Lung (tissue), 12 donors: ENCODE data around the gene MTUS2. TPM values are rescaled to one million over a fixed set of nuclear protein-coding genes. Genes with fewer than 3 reads are reported as not detected.

ENCODE experiments used
- ATAC-seq: fragments of 200-7000 bp; cut with Tn5 transposase; one replicate; pipeline ENCODE4 v1.9.1; 2020; ENCODE audit warnings: moderate number of reproducible peaks; ENCODE audit not compliant: insufficient read depth, low FRiP score
- DNase-seq, 3 donors: peaks; one replicate each; pipeline ENCODE4 v3.0.0-alpha.2; 2013 to 2017
- H3K27ac ChIP-seq, 2 donors: one replicate each; pipeline ENCODE4 v1.5.1; 2013; ENCODE audit warnings: mild to moderate bottlenecking in 2 of 2, moderate library complexity in 2 of 2, control low read depth in 1 of 2, inconsistent platforms in 1 of 2, low read depth in 1 of 2, low read length in 1 of 2
- H3K27me3 ChIP-seq, 3 donors: one replicate each; pipeline ENCODE4 v1.5.1; 2013; ENCODE audit warnings: low read length in 2 of 3; ENCODE audit not compliant: control insufficient read depth in 3 of 3, insufficient read depth in 3 of 3
- H3K36me3 ChIP-seq, 4 donors: one replicate each; pipeline ENCODE4 v1.5.1; 2013; ENCODE audit warnings: low read length in 4 of 4, mild to moderate bottlenecking in 1 of 4, moderate library complexity in 1 of 4; ENCODE audit not compliant: control insufficient read depth in 4 of 4, insufficient read depth in 4 of 4
- H3K4me1 ChIP-seq, 5 donors: one replicate each; pipeline ENCODE4 v1.5.1; 2013; ENCODE audit warnings: low read length in 5 of 5, mild to moderate bottlenecking in 2 of 5, moderate library complexity in 1 of 5; ENCODE audit not compliant: control insufficient read depth in 5 of 5, insufficient read depth in 5 of 5
- H3K4me3 ChIP-seq: one replicate; pipeline ENCODE4 v1.5.1; 2013; ENCODE audit warnings: mild to moderate bottlenecking, control low read depth, moderate library complexity
- H3K9ac ChIP-seq, 2 donors: one replicate each; pipeline ENCODE4 v1.5.1; 2013; ENCODE audit warnings: low read length in 2 of 2, control low read depth in 1 of 2; ENCODE audit not compliant: insufficient read depth in 1 of 2
- H3K9me3 ChIP-seq, 4 donors: one replicate each; pipeline ENCODE4 v1.5.1; 2013; ENCODE audit warnings: low read length in 3 of 4, mild to moderate bottlenecking in 1 of 4, moderate library complexity in 1 of 4; ENCODE audit not compliant: control insufficient read depth in 4 of 4, insufficient read depth in 3 of 4
- WGBS, 2 donors: extraction: QIAGEN DNeasy Blood & Tissue Kit; methylation state at CpG; one replicate each; pipeline ENCODE4 v1.1.7; 2013; 5-methylcytosine and 5-hydroxymethylcytosine counted together
- polyA plus RNA-seq, 2 donors: library from polyadenylated mRNA; stranded (reverse); fragments of 200-250 nt; gene quantifications; one replicate each; pipeline ENCODE4 v1.2.1, GENCODE V29; 2013
- total RNA-seq, 2 donors: library from RNA; depleted of rRNA in 1 of 2; stranded (reverse); fragments of >200 nt in 1 of 2; gene quantifications; one replicate each; pipeline ENCODE4 v1.2.1, GENCODE V29; 2014 to 2021
- TF ChIP-seq, protein P1 (sequence below): IDR thresholded peaks from 2 replicates; pipeline ENCODE4 v1.5.1; 2012; ENCODE audit warnings: mild to moderate bottlenecking; ENCODE audit errors: control extremely low read depth, extremely low read depth
- donor health status: control.
- donor health status: control.
- donor health status: Bipolar disorder and iron deficiency.
- donor health status: healthy.
- donor health status: DM: yes; HTN: yes; CAD: no.

MTUS2 gene
- total and polyA plus RNA-seq, 4 donors: 0.03 to 0.54 (median 0.08) TPM

- ATAC-seq (no peak), DNase-seq (no peak)
- Histone ChIP-seq H3K4me1 (peaks cover 0 to 6% (median 0%) of the 10 kb centered on the region in 5 donors), H3K36me3 (peaks cover 0 to 26% (median 5%) of the 10 kb centered on the region in 4 donors), H3K9me3 (no peaks in the 10 kb centered on the region), H3K9ac (no peak overlapping the region), H3K4me3 (no peak overlapping the region), H3K27me3 (peaks cover 0 to 5% (median 1%) of the 10 kb centered on the region in 3 donors), H3K27ac (no peak overlapping the region)
- TF ChIP-seq, protein P1, sequence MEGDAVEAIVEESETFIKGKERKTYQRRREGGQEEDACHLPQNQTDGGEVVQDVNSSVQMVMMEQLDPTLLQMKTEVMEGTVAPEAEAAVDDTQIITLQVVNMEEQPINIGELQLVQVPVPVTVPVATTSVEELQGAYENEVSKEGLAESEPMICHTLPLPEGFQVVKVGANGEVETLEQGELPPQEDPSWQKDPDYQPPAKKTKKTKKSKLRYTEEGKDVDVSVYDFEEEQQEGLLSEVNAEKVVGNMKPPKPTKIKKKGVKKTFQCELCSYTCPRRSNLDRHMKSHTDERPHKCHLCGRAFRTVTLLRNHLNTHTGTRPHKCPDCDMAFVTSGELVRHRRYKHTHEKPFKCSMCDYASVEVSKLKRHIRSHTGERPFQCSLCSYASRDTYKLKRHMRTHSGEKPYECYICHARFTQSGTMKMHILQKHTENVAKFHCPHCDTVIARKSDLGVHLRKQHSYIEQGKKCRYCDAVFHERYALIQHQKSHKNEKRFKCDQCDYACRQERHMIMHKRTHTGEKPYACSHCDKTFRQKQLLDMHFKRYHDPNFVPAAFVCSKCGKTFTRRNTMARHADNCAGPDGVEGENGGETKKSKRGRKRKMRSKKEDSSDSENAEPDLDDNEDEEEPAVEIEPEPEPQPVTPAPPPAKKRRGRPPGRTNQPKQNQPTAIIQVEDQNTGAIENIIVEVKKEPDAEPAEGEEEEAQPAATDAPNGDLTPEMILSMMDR: no peak
- 88 to 95% methylated on average over 12 of the region's 12 CpGs for WGBS, 2 donors
Measured at GRCh38 chr13:29511106-29511796, 691.1 kb downstream of the MTUS2 start.

DNA sequence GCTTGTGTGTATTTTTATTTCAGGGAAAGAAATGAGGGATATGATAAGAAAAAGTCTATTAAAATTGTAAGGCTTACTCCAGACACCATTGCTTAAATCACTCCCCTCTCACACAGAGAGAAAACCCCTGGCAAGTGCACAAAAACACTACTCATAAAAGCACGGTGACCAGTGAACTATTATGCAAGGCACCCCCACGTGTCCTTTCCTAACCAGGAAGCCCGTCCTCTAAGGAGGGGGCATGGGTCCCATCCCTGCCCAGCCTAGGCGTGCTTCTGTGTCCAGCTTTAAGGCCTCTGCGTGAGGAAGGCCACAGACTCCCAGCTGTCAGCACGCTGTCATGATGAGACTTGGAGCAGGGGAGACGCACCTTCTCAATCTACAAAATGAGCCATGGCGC, 691.8 kb downstream of the MTUS2 start:
- H3K27me3 ChIP-seq: peaks cover 0 to 2% (median 0%) of the 10 kb centered on the region in 3 donors
- no peak overlapping the region for H3K27ac ChIP-seq

DNA sequence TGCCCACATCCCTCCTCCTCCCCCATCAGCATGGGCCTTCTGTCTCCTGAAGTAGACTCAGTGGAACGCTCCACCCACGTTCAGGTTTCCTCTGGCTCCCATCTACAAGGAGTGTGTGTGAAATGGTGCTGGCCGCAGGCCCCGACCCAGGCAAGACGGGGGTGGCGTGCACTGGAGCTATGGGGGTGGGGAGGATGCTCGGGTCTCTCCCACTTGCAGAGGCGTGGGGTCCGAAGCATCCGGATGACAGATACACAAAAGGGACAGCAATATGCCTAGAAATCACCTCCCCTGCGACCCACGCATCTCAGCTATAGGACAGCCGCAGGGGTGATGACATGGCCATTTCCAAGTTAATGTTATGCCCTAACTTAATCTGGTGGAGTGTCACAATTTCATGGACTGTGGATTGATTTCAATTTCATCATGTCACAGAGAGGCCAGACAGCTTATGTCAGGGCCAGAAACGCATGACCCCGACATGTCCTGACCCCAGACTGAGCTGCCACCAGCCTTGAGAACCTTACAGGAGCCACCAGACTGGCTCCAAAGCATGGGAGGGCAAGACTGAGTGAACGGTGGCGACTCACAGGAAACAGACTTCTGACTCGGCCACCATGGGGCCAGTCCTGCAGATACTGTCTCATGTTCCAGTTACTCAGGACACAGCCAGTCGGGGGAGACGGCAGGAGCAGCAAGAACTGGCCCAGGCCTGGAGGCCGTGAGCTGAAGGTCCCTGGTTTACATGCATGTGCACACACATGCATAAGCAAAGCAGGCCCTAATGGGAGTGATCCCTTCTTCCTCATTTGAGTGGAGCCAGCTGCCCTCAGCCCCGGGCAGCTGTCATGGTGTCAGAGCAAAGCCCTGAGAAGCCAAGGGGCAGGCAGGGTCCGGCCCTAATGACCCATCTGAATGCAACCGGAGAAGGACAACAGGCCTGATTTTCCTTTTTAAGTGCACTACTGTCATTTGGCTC, 693.2 kb downstream of the MTUS2 start:
- Histone ChIP-seq H3K36me3 (peaks cover 0 to 36% (median 11%) of the 10 kb centered on the region in 4 donors), H3K9ac (no peak overlapping the region), H3K27me3 (no peaks in the 10 kb centered on the region), H3K9me3 (no peaks in the 10 kb centered on the region), H3K27ac (no peak overlapping the region), H3K4me3 (no peak overlapping the region), H3K4me1 (peaks cover 0 to 6% (median 0%) of the 10 kb centered on the region in 5 donors)
- DNase-seq: no peak
- TF ChIP-seq, protein P1: no peak
- WGBS, 2 donors: 94 to 96% methylated on average over 24 of the region's 24 CpGs
- no peak for ATAC-seq

More for the DNA sequence above, 691.8 kb downstream of the MTUS2 start:
- peak in 1 of 3 donors; percentile 13 for DNase-seq
- WGBS, 2 donors: 68 to 79% methylated on average over 8 of the region's 8 CpGs
- peaks cover 0 to 30% (median 6%) of the 10 kb centered on the region in 4 donors for H3K36me3 ChIP-seq
- ATAC-seq: no peak
- H3K9me3 ChIP-seq: no peaks in the 10 kb centered on the region
- TF ChIP-seq, protein P1: no peak
- H3K4me3 ChIP-seq: no peak overlapping the region
- no peak overlapping the region for H3K9ac ChIP-seq
- H3K4me1 ChIP-seq: peaks cover 0 to 6% (median 0%) of the 10 kb centered on the region in 5 donors
